Measurements from ENCODE around the gene COL20A1.

Gene COL20A1

DNA sequence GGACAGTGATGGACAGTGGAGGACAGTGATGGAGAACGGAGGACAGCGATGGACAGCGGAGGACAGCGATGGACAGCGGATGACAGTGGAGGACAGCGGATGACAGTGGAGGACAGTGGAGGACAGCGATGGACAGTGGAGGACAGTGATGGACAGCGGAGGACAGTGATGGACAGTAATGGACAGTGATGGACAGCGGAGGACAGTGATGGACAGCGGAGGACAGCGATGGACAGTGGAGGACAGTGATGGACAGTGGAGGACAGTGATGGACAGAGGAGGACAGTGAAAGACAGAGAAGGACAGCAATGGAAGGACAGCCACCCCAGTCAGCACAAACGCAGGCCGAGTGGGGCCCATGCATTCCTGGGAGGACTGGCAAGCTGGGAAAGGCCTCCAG, 35.4 kb upstream of the COL20A1 start:
- Histone ChIP-seq H3K36me3 (ENCODE audit: control insufficient read depth, insufficient read depth, low read length) (no peaks in the 10 kb centered on the region), H3K4me3 (replicated peaks; ENCODE audit: low read depth, low read length) (no peak overlapping the region), H3K27me3 (replicated peaks; ENCODE audit: control insufficient read depth, insufficient read depth, low read length) (peaks cover 3% of the 10 kb centered on the region)
- TF ChIP-seq CTCF (IDR thresholded peaks at IDR 0.05; ENCODE audit: insufficient read depth, low read length, poor library complexity, severe bottlenecking), result no peak
- no peak for DNase-seq (ENCODE audit: extremely low read depth, insufficient read length)

DNA sequence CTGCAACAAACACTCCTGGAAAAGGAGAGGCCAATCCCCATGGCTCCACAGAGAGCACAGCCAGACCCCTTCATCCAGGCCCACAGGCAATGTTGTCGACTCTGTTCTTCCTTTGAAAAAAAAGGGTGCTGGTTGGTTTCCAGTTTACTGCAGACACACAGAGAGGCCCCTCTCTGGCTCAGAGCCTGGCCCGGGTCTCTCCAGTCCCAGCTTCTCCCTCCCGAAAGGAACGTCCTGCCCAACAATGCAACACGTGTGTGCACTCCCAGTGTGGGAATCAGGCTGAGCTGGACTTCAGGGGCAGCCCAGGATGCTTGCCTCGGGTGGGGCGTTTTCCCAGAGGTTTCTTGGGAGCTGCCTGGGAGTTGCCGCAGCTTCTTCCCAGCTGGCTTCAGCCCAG, 34.2 kb upstream of the COL20A1 start:
- Histone ChIP-seq H3K36me3 (ENCODE audit: control insufficient read depth, insufficient read depth, low read length) (no peaks in the 10 kb centered on the region), H3K4me3 (replicated peaks; ENCODE audit: low read depth, low read length) (no peak overlapping the region), H3K27me3 (replicated peaks; ENCODE audit: control insufficient read depth, insufficient read depth, low read length) (peaks cover 1% of the 10 kb centered on the region; the same call in 1 of the 2 replicates)
- TF ChIP-seq CTCF (IDR thresholded peaks at IDR 0.05; ENCODE audit: insufficient read depth, low read length, poor library complexity, severe bottlenecking), result no peak
- DNase-seq (ENCODE audit: extremely low read depth, insufficient read length), result no peak

DNA sequence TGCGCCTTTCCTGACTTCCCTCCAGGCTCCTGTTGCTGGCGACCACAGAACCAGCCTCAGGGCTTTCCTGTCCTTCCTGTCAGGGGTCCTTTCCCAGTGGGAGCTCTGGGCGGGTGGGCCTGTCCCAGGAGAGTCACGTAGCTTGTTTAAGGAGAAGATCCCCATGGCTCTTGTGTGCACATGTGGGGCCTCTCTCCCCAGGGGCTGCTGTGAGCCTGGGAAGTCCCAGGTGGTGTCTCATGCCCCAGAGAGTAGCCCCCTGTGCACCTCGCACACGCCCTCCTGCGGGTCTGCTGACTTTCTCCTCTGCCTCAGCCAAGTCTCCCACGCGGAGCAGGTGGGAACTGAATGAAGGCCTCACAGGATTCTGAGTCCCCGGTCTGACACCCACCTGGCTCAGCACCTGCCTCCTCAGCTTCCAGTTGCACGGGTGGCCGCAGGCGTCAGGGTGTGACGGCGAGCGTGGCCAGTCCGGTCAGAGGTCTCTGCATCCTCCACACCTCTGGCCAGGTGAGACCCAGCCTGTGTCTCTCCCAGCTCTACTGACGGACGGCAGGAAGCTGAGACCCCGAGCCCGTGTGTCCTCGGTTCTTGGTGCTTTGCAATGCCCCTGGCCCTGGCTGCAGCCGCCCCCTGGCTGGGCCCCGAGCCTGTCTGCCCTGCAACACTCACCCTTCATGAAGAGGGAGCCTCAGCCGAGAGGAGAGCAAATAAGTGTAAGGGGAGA, 33.1 kb upstream of the COL20A1 start:
- no peak for DNase-seq (ENCODE audit: extremely low read depth, insufficient read length)
- Histone ChIP-seq H3K27me3 (replicated peaks; ENCODE audit: control insufficient read depth, insufficient read depth, low read length) (peaks cover 1% of the 10 kb centered on the region; the same call in 1 of the 2 replicates), H3K36me3 (ENCODE audit: control insufficient read depth, insufficient read depth, low read length) (no peaks in the 10 kb centered on the region), H3K4me3 (replicated peaks; ENCODE audit: low read depth, low read length) (no peak overlapping the region)
- TF ChIP-seq CTCF (IDR thresholded peaks at IDR 0.05; ENCODE audit: insufficient read depth, low read length, poor library complexity, severe bottlenecking), result no peak

DNA sequence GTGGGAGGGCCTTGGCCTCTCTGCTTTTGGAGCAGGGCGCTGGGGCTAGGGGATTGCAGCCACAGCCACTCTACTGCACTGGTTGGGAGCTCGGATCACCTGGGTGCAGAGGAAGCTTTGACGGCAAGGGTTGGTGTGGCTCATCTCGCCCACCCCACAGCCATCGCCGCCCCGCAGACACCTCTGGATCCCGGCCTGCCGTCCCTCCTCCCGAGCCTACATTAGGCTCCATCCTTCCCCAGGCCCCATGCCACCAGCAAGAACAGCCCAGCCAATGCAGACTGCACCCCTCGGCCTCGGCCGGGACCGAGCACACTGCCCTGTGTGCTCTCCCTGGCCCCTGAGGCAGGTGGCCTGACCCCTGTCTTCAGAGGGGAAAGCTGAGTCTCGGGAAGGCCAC, 32.5 kb upstream of the COL20A1 start:
- H3K27me3 ChIP-seq (replicated peaks; ENCODE audit: control insufficient read depth, insufficient read depth, low read length), result peaks cover 1% of the 10 kb centered on the region; the same call in 1 of the 2 replicates

GRCh38 chr20:63261060-63261794, 31.8 kb upstream of the COL20A1 start:
- peaks cover 1% of the 10 kb centered on the region; the same call in 1 of the 2 replicates for H3K27me3 ChIP-seq (replicated peaks; ENCODE audit: control insufficient read depth, insufficient read depth, low read length)
- TF ChIP-seq CTCF (IDR thresholded peaks at IDR 0.05; ENCODE audit: insufficient read depth, low read length, poor library complexity, severe bottlenecking), result no peak
- H3K36me3 ChIP-seq (ENCODE audit: control insufficient read depth, insufficient read depth, low read length), result no peaks in the 10 kb centered on the region
- no peak overlapping the region for H3K4me3 ChIP-seq (replicated peaks; ENCODE audit: low read depth, low read length)
- DNase-seq (ENCODE audit: extremely low read depth, insufficient read length), result no peak

More for the DNA sequence above, 32.5 kb upstream of the COL20A1 start:
- no peak for DNase-seq (ENCODE audit: extremely low read depth, insufficient read length)
- Histone ChIP-seq H3K4me3 (replicated peaks; ENCODE audit: low read depth, low read length) (no peak overlapping the region), H3K36me3 (ENCODE audit: control insufficient read depth, insufficient read depth, low read length) (no peaks in the 10 kb centered on the region)
- no peak for TF ChIP-seq CTCF (IDR thresholded peaks at IDR 0.05; ENCODE audit: insufficient read depth, low read length, poor library complexity, severe bottlenecking)
